GM12878 (cell line): ENCODE data around the gene FAM89B. TPM values are rescaled to one million over a fixed set of nuclear protein-coding genes. Genes with fewer than 3 reads are reported as not detected.
A peak's percentile ranks its signal among the peaks of the same experiment; 100 is the strongest.

Experiments
- EGR1 ChIP-seq, 2 experiments: IDR thresholded peaks; 1 replicate in 1 of 2; 2 replicates in 1 of 2; pipeline ENCODE4 v1.6.1; 2011 to 2012; ENCODE audit warnings: low read depth in 2 of 2, low read length in 2 of 2, borderline replicate concordance in 1 of 2, mild to moderate bottlenecking in 1 of 2, moderate library complexity in 1 of 2
- EZH2 ChIP-seq: IDR thresholded peaks from 2 replicates; pipeline ENCODE4 v1.6.1; 2012; ENCODE audit warnings: low read depth, mild to moderate bottlenecking, control low read depth, inconsistent platforms, low read length, borderline replicate concordance; ENCODE audit not compliant: control insufficient read depth
- FOS ChIP-seq: IDR thresholded peaks from 3 replicates; pipeline ENCODE4 v1.6.1; 2011; ENCODE audit warnings: borderline replicate concordance; ENCODE audit not compliant: insufficient read length; ENCODE audit errors: extremely low read depth
- HDGF ChIP-seq: fragments of 450-650 bp; IDR thresholded peaks from 2 replicates; pipeline ENCODE4 v1.6.1; 2016; ENCODE audit warnings: antibody characterized with exemption
- LARP7 ChIP-seq: fragments of 450-650 bp; IDR thresholded peaks from 2 replicates; pipeline ENCODE4 v1.6.1; 2017; ENCODE audit warnings: mild to moderate bottlenecking
- MYC ChIP-seq: IDR thresholded peaks from 2 replicates; pipeline ENCODE4 v1.6.1; 2011; ENCODE audit warnings: mild to moderate bottlenecking, low read length, moderate library complexity, inconsistent platforms; ENCODE audit not compliant: insufficient read depth, insufficient replicate concordance, insufficient read length, severe bottlenecking
- PML ChIP-seq: IDR thresholded peaks from 2 replicates; pipeline ENCODE4 v1.6.1; 2012; ENCODE audit warnings: low read length, inconsistent platforms
- SIN3A ChIP-seq: IDR thresholded peaks from 2 replicates; pipeline ENCODE4 v1.6.1; 2012; ENCODE audit warnings: low read depth, low read length, improper control_type of control experiment
- SMARCA5 ChIP-seq: fragments of 450-650 bp; IDR thresholded peaks from 2 replicates; pipeline ENCODE4 v1.6.1; 2017; ENCODE audit warnings: mild to moderate bottlenecking
- TCF3 ChIP-seq: IDR thresholded peaks from 2 replicates; pipeline ENCODE4 v1.6.1; 2012; ENCODE audit warnings: low read depth, mild to moderate bottlenecking, low read length, borderline replicate concordance; ENCODE audit not compliant: insufficient read depth
- ZNF217 ChIP-seq: fragments of 450-650 bp; IDR thresholded peaks from 2 replicates; pipeline ENCODE4 v1.6.1; 2017; ENCODE audit warnings: antibody characterized with exemption, mild to moderate bottlenecking
- ZNF622 ChIP-seq: fragments of 450-650 bp; IDR thresholded peaks from 2 replicates; pipeline ENCODE4 v1.6.1; 2017; ENCODE audit warnings: mild to moderate bottlenecking, inconsistent platforms
- ZSCAN29 ChIP-seq: fragments of 450-650 bp; IDR thresholded peaks from 2 replicates; pipeline ENCODE4 v1.6.1; 2017; ENCODE audit warnings: mild to moderate bottlenecking, moderate library complexity
- polyA plus RNA-seq, 11 experiments: library from polyadenylated mRNA; depleted of rRNA in 4 of 11; unstranded in 6 of 11; stranded (reverse) in 5 of 11; fragments of >200 nt; fragmentation: Nextera tagmentation in 4 of 11; fragmentation: Illumina TruSeq in 1 of 11; extraction: Ambion mirVana in 4 of 11; extraction: Trizol in 1 of 11; gene quantifications; 1 replicate in 1 of 11; 2 replicates in 10 of 11; pipeline versions ENCODE4 v1.2.1 to v1.2.3, GENCODE V29; 2011 to 2016; ENCODE audit warnings: inconsistent platforms in 2 of 11, missing spikeins in 2 of 11, low read depth in 1 of 11
- total RNA-seq, 4 experiments: library from RNA; depleted of rRNA in 3 of 4; stranded (reverse); fragments of >200 nt in 3 of 4; fragmentation: Illumina TruSeq in 1 of 4; extraction: Trizol in 1 of 4; gene quantifications; 2 replicates each; pipeline versions ENCODE4 v1.2.1 to v1.2.3, GENCODE V29; 2013 to 2021
- TF ChIP-seq, protein P1 (sequence below): fragments of 150-350 bp; IDR thresholded peaks from 2 replicates; pipeline ENCODE4 v1.6.1; 2014; ENCODE audit warnings: mild to moderate bottlenecking, low read depth, low read length
- TF ChIP-seq, protein P2 (sequence below): fragments of 450-650 bp; IDR thresholded peaks from 2 replicates; pipeline ENCODE4 v1.6.1; 2017; ENCODE audit warnings: mild to moderate bottlenecking, low read depth, inconsistent platforms; ENCODE audit not compliant: poor library complexity, severe bottlenecking
- TF ChIP-seq, protein P3 (sequence below): IDR thresholded peaks from 2 replicates; pipeline ENCODE4 v1.6.1; 2011; ENCODE audit warnings: mild to moderate bottlenecking, low read depth, low read length, moderate library complexity; ENCODE audit not compliant: insufficient replicate concordance
- TF ChIP-seq, protein P4 (sequence below): fragments of 450-650 bp; formaldehyde crosslinking; IDR thresholded peaks from 2 replicates; pipeline ENCODE4 v1.5.0; 2022; ENCODE audit warnings: mild to moderate bottlenecking, missing genetic modification characterization
- TF ChIP-seq, protein P5 (sequence below): fragments of 450-650 bp; IDR thresholded peaks from 2 replicates; pipeline ENCODE4 v1.6.1; 2017; ENCODE audit warnings: mild to moderate bottlenecking

The FAM89B gene
- total and polyA plus RNA-seq, 10 of the 15 experiments (the other 5 are each of a cell fraction or from before 2014, with no cell fraction given): 0.34 to 36.7 (median 9.8) TPM

DNA sequence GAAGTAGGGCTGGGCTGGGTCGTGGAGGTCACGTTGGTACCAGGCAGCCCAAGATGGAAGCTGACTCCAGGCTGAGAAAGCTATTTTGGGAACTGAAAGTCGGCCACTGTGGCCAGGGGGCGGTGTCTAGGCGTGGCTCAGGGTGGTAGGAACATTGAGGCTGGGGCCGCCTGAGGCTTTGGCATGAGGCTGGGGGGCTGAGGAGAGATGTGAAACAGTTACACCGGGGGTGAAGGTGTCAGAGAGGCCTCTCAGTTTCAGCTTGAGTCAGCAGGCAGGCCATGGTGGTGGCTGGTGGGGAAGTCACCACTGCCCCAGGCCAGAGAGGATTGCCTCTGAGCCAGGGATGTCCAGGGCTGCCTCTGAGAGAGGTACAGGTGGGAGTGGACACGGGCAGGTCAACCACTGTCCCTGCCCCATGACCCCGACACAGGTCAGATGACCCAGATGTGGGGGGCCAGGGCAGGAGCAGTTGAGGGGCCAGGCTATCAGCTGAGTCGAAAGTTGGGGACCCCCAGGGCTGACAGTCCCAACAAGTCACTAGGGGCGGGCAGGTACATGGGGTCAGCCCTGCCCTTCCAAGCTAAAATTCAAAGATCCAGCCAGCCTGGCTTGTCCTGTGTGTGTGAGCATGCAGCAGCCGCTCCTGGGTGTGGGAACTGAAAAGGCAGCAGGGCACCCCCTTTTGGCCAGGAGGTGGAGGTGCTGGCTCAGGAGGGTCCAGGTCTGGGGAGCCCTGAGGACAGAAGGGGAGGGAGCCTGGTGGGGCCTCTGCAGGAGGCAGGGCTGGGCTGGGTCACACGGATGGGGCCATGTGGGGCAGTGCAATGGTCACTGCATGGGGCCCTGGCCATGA is 16.1 kb downstream of the FAM89B start (continued):
- TF ChIP-seq ZSCAN29: no peak
- TF ChIP-seq MYC: peak; percentile 22
- TF ChIP-seq SMARCA5: peak; percentile 99
- TF ChIP-seq SIN3A: no peak
- no peak for TF ChIP-seq PML
- no peak for TF ChIP-seq FOS
- TF ChIP-seq HDGF: peak; percentile 20; the same call in 1 of the 2 replicates
- no peak; the same call in 1 of the 2 replicates for TF ChIP-seq TCF3
- TF ChIP-seq, protein P1, sequence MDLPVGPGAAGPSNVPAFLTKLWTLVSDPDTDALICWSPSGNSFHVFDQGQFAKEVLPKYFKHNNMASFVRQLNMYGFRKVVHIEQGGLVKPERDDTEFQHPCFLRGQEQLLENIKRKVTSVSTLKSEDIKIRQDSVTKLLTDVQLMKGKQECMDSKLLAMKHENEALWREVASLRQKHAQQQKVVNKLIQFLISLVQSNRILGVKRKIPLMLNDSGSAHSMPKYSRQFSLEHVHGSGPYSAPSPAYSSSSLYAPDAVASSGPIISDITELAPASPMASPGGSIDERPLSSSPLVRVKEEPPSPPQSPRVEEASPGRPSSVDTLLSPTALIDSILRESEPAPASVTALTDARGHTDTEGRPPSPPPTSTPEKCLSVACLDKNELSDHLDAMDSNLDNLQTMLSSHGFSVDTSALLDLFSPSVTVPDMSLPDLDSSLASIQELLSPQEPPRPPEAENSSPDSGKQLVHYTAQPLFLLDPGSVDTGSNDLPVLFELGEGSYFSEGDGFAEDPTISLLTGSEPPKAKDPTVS: no peak
- TF ChIP-seq, protein P2, sequence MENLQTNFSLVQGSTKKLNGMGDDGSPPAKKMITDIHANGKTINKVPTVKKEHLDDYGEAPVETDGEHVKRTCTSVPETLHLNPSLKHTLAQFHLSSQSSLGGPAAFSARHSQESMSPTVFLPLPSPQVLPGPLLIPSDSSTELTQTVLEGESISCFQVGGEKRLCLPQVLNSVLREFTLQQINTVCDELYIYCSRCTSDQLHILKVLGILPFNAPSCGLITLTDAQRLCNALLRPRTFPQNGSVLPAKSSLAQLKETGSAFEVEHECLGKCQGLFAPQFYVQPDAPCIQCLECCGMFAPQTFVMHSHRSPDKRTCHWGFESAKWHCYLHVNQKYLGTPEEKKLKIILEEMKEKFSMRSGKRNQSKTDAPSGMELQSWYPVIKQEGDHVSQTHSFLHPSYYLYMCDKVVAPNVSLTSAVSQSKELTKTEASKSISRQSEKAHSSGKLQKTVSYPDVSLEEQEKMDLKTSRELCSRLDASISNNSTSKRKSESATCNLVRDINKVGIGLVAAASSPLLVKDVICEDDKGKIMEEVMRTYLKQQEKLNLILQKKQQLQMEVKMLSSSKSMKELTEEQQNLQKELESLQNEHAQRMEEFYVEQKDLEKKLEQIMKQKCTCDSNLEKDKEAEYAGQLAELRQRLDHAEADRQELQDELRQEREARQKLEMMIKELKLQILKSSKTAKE: peak; percentile 96
- peak; percentile 71; the same call in 1 of the 2 replicates for TF ChIP-seq ZNF217
- peak; percentile 87 for TF ChIP-seq LARP7
- TF ChIP-seq, protein P3, sequence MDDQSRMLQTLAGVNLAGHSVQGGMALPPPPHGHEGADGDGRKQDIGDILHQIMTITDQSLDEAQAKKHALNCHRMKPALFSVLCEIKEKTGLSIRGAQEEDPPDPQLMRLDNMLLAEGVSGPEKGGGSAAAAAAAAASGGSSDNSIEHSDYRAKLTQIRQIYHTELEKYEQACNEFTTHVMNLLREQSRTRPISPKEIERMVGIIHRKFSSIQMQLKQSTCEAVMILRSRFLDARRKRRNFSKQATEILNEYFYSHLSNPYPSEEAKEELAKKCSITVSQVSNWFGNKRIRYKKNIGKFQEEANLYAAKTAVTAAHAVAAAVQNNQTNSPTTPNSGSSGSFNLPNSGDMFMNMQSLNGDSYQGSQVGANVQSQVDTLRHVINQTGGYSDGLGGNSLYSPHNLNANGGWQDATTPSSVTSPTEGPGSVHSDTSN: peak; percentile 44
- peak in 1 of 2 experiments; percentile 65; a peak in 1 of 3 replicates for TF ChIP-seq EGR1 (IDR thresholded peaks at IDR 0.05; ENCODE audit: borderline replicate concordance in 1 of 2, low read depth in 2 of 2, low read length in 2 of 2)
- TF ChIP-seq ZNF622: no peak
- TF ChIP-seq, protein P4, sequence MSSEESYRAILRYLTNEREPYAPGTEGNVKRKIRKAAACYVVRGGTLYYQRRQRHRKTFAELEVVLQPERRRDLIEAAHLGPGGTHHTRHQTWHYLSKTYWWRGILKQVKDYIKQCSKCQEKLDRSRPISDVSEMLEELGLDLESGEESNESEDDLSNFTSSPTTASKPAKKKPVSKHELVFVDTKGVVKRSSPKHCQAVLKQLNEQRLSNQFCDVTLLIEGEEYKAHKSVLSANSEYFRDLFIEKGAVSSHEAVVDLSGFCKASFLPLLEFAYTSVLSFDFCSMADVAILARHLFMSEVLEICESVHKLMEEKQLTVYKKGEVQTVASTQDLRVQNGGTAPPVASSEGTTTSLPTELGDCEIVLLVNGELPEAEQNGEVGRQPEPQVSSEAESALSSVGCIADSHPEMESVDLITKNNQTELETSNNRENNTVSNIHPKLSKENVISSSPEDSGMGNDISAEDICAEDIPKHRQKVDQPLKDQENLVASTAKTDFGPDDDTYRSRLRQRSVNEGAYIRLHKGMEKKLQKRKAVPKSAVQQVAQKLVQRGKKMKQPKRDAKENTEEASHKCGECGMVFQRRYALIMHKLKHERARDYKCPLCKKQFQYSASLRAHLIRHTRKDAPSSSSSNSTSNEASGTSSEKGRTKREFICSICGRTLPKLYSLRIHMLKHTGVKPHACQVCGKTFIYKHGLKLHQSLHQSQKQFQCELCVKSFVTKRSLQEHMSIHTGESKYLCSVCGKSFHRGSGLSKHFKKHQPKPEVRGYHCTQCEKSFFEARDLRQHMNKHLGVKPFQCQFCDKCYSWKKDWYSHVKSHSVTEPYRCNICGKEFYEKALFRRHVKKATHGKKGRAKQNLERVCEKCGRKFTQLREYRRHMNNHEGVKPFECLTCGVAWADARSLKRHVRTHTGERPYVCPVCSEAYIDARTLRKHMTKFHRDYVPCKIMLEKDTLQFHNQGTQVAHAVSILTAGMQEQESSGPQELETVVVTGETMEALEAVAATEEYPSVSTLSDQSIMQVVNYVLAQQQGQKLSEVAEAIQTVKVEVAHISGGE: no peak
- TF ChIP-seq, protein P5, sequence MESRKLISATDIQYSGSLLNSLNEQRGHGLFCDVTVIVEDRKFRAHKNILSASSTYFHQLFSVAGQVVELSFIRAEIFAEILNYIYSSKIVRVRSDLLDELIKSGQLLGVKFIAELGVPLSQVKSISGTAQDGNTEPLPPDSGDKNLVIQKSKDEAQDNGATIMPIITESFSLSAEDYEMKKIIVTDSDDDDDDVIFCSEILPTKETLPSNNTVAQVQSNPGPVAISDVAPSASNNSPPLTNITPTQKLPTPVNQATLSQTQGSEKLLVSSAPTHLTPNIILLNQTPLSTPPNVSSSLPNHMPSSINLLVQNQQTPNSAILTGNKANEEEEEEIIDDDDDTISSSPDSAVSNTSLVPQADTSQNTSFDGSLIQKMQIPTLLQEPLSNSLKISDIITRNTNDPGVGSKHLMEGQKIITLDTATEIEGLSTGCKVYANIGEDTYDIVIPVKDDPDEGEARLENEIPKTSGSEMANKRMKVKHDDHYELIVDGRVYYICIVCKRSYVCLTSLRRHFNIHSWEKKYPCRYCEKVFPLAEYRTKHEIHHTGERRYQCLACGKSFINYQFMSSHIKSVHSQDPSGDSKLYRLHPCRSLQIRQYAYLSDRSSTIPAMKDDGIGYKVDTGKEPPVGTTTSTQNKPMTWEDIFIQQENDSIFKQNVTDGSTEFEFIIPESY: no peak
- TF ChIP-seq EZH2: no peak
